Measurements from ENCODE around the gene TMUB2. TPM values are rescaled to one million over a fixed set of nuclear protein-coding genes. Genes with fewer than 3 reads are reported as not detected.

Gene TMUB2
- total and polyA plus RNA-seq, 2 of the 13 experiments (the other 11 are each of a cell fraction or from before 2014, with no cell fraction given), result 26.9 to 50.8 TPM

GRCh38 chr17:44222112-44222869 lies 35.5 kb downstream of the TMUB2 start (continued):
- TF ChIP-seq, protein P1, sequence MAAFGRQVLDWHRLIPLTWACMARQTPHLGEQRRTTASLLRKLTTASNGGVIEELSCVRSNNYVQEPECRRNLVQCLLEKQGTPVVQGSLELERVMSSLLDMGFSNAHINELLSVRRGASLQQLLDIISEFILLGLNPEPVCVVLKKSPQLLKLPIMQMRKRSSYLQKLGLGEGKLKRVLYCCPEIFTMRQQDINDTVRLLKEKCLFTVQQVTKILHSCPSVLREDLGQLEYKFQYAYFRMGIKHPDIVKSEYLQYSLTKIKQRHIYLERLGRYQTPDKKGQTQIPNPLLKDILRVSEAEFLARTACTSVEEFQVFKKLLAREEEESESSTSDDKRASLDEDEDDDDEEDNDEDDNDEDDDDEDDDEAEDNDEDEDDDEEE (CRISPR knock-in tag; IDR thresholded peaks at IDR 0.05), result no peak
- no peak for TF ChIP-seq KAT2B (IDR thresholded peaks at IDR 0.05; ENCODE audit: borderline replicate concordance, low read depth, low read length)
- peak; percentile 14; the same call in 1 of the 2 replicates for TF ChIP-seq HIVEP1 (CRISPR knock-in tag; IDR thresholded peaks at IDR 0.05)
- no peak for TF ChIP-seq CENPBD1 (CRISPR knock-in tag; IDR thresholded peaks at IDR 0.05; ENCODE audit: borderline replicate concordance, low read depth)
- TF ChIP-seq HBP1 (CRISPR knock-in tag; IDR thresholded peaks at IDR 0.05; ENCODE audit: low read depth), result no peak
- TF ChIP-seq, protein P2, sequence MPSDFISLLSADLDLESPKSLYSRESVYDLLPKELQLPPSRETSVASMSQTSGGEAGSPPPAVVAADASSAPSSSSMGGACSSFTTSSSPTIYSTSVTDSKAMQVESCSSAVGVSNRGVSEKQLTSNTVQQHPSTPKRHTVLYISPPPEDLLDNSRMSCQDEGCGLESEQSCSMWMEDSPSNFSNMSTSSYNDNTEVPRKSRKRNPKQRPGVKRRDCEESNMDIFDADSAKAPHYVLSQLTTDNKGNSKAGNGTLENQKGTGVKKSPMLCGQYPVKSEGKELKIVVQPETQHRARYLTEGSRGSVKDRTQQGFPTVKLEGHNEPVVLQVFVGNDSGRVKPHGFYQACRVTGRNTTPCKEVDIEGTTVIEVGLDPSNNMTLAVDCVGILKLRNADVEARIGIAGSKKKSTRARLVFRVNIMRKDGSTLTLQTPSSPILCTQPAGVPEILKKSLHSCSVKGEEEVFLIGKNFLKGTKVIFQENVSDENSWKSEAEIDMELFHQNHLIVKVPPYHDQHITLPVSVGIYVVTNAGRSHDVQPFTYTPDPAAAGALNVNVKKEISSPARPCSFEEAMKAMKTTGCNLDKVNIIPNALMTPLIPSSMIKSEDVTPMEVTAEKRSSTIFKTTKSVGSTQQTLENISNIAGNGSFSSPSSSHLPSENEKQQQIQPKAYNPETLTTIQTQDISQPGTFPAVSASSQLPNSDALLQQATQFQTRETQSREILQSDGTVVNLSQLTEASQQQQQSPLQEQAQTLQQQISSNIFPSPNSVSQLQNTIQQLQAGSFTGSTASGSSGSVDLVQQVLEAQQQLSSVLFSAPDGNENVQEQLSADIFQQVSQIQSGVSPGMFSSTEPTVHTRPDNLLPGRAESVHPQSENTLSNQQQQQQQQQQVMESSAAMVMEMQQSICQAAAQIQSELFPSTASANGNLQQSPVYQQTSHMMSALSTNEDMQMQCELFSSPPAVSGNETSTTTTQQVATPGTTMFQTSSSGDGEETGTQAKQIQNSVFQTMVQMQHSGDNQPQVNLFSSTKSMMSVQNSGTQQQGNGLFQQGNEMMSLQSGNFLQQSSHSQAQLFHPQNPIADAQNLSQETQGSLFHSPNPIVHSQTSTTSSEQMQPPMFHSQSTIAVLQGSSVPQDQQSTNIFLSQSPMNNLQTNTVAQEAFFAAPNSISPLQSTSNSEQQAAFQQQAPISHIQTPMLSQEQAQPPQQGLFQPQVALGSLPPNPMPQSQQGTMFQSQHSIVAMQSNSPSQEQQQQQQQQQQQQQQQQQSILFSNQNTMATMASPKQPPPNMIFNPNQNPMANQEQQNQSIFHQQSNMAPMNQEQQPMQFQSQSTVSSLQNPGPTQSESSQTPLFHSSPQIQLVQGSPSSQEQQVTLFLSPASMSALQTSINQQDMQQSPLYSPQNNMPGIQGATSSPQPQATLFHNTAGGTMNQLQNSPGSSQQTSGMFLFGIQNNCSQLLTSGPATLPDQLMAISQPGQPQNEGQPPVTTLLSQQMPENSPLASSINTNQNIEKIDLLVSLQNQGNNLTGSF (CRISPR knock-in tag; IDR thresholded peaks at IDR 0.05), result peak; percentile 61; the same call in 1 of the 2 replicates
- no peak for TF ChIP-seq ZZZ3 (CRISPR knock-in tag; IDR thresholded peaks at IDR 0.05; ENCODE audit: borderline replicate concordance)
- TF ChIP-seq FUBP1 (CRISPR knock-in tag; IDR thresholded peaks at IDR 0.05; ENCODE audit: borderline replicate concordance), result no peak
- no peak for TF ChIP-seq ZNF674 (CRISPR knock-in tag; IDR thresholded peaks at IDR 0.05; ENCODE audit: low read depth)
- no peak for TF ChIP-seq ZNF207 (IDR thresholded peaks at IDR 0.05; ENCODE audit: borderline replicate concordance)
- TF ChIP-seq ZNF230 (CRISPR knock-in tag; IDR thresholded peaks at IDR 0.05), result peak; percentile 65; the same call in 1 of the 2 replicates
- TF ChIP-seq ZNF543 (CRISPR knock-in tag; IDR thresholded peaks at IDR 0.05), result no peak
- TF ChIP-seq CAMTA2 (CRISPR knock-in tag; IDR thresholded peaks at IDR 0.05; ENCODE audit: borderline replicate concordance), result no peak

All from HepG2 (cell line).